Measurements from ENCODE around the gene GASK1A.

GASK1A gene

DNA sequence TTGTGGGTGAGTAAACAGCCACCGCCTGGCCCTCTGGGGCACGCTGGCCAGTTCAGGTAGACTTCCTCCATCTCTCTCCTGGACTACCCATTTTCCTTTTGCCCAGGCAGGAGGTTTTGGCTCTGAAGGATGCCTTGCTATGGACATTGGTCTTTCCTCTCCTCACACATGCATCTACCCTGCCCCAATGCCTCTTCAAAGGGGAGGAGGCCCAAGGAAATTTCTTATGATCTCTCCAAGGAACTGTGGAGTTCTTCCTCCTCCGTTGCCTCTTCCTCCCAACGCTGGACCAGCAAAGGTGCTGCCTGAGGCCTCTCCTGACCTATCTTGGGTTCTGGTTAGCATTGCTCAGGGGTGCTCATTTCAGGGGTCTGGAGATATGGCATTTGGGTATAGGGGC lies 93.2 kb downstream of the GASK1A start:
- DNase-seq, result no peak

GRCh38 chr3:43073116-43073835 lies 94.2 kb downstream of the GASK1A start:
- DNase-seq, result no peak

DNA sequence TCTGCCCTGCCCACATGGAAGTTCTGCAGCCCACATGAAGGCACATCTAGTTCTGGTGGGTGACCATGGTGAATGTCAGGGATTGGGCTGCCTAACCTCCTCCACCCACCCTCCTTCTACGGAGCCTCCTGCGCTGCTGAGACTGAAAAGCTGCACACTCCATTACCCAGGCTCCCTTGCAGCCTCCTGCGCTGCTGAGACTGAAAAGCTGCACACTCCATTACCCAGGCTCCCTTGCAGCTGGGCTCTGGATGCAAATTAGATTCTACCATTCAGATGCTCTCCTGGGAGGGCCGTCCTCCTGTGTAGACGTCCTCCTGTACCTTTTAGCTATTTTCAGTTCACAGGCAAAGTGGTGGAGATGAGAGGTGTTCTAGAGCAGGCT lies 94.7 kb downstream of the GASK1A start:
- DNase-seq, result no peak

GRCh38 chr3:43074482-43074881 lies 95.4 kb downstream of the GASK1A start:
- DNase-seq, result no peak

- no peak for DNase-seq
Measured at GRCh38 chr3:43074901-43075689, 96.0 kb downstream of the GASK1A start.

DNA sequence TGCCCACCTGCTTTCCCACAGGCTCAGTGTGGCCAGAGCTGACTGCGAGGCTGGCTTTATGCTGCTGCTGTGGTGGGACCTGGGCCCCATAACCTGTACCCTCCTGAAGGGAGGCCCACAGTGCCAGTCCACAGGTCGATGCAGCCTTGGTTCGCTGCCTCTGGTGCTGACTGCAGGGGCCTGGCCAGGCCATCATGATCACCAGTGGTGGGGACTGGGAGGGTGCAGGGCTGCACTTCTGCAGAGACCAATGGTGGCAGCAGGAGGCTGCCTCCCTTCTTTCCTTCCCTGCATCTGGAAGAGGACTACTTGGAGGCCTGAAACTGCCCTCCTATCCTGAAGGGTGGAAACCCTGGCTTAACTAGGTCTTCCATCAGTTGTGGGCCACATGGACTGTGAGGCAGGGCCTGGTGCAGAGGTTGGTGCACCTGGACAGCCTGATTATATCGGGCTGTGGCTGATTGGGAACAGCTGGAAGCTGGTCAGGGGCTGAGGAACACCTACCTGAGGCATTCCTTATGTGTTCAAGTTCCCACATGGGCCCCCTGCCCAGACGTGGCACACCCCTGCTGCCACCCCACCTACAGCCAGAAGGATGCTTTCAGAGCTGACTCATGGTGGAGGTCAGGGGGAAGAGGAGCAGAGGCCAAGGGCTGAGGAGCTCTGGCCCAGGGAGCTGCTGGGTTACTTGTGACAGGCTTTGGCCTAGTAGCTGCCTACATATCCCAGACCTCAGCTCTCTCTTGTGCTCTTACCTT lies 97.0 kb downstream of the GASK1A start:
- no peak for DNase-seq

DNA sequence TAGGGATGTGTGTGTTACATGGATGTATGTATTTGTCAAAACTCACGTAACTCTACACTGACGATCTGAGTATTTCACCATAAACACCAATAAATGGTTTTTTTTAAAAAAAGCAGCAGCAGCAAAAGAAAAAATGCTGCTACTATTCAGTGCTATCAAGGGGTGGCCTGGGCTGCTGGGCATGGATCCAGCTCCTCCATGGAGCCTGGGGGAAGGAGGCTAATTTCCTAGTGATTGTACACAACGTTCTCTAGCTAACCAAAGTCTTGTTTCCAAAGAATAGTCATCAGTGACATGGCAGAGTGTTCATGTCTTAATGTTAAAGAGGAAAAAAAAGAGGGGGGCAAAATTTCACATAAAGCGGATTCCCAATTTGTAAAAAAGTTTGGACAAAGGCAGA lies 97.7 kb downstream of the GASK1A start:
- DNase-seq, result no peak

- no peak for DNase-seq
Measured at GRCh38 chr3:43077261-43077660, 98.2 kb downstream of the GASK1A start.

- DNase-seq, result no peak
Measured at GRCh38 chr3:43077707-43078106, 98.6 kb downstream of the GASK1A start.

- DNase-seq, result no peak
Measured at GRCh38 chr3:43079536-43080332, 100.6 kb downstream of the GASK1A start.

- DNase-seq, result no peak
Measured at GRCh38 chr3:43080726-43081568, 101.8 kb downstream of the GASK1A start.

GRCh38 chr3:43081796-43082195 lies 102.7 kb downstream of the GASK1A start:
- no peak for DNase-seq

DNA sequence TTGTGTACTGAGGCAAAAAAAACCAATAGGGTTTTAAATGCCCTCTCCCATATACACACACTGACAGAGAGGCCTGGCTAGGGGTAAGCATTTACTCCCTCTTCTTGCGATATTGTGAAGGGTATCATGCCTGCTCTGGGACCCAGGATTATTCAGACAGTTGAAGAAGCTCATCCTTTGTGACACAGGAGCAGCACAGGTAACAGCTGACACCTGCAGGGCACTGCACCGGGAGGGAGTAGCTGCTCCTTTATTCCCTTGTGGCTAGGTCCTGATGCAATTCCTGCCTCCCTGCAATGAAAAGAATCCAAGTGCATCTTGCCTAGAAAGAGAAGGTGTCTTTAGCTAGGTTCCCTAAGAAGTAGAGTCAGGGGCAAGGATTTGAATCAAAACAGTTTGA lies 103.3 kb downstream of the GASK1A start:
- DNase-seq, result no peak

DNA sequence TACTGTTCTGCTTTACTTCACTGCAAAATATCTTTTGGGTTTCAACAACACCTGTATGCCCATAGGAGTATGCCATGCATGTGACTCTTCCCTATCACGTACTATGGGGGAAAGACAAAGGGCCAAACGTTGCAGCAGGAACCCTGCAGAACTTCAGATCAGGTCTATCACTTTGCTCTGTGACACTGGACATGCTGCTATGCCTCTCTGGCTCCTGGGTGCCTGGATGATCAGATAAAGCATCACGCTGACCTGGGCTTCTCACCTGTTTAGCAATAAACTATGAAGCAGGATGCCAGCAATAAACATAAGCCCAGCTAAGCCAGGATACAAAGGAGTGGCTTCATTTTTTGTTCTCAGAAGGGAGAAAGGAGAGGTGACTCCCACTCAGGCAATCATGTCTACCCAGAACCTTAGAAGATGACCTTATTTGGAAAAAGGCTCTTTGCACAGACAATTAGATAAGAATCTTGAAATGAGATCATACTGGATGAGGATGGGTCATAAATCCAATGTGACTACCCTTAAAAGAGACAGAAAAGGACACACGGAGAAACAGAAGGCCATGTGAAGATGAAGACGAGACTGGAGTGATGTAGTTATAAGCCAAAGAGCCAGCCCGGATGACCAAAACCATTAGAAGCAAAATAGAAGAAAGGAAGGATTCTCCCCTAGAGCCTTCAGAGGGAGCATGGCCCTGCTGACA lies 107.5 kb downstream of the GASK1A start:
- no peak for DNase-seq

GRCh38 chr3:43087249-43087776 lies 108.2 kb downstream of the GASK1A start:
- no peak for DNase-seq

DNA sequence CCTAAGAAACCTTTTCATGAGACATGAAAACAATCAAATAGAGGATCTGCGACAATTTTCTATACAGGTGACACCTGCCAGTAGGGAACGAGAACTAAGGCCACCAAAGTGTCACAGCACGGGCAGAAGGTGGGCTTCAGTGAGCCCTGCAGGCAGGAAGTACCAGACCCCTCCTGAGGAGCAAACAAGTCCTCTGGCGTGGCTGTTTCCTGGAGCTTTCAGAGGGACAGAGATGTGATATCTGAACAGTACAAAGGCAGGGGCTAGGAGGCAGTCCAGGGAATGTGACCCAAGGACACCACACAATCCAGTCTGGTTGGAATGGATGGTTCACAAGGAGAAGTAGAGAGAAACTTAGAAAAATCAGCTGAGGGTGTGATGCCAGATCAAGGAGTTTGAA lies 110.0 kb downstream of the GASK1A start:
- DNase-seq, result no peak

DNA sequence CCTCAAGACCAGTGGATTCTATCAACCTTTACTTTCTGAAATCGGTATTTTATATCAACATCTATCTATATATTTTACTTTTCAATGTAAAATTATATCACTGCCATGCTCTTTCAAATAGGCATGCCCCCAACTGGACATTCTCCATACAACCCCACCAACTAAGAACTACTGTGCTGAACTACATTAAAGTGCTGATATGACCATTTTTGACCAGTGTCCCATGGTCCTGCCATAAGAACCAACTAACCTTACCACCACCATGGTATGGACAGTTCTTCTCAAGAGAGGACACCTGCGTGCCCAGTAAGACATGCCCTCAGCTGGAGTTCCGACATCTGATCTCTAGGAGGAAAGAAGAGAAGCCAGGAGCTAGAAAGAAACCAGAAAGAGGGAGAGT lies 111.1 kb downstream of the GASK1A start:
- no peak for DNase-seq

DNA sequence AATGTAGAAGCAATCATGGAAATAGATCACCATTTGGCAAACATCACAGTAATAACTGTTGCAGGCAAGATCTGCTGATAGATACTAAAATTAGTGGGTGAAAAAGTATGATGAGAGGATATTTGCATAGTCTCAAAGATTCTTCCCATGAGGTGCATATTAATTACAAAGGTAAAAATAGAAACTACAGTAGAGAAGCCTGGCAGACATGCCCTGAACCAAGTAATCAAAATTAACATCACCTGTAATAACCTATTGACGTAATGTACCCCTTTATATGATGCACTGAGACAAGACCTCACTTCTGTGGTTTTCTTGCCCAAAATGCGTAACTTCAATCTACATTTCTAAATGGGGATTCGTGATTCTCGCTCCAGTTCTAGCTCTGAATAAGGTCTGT lies 112.4 kb downstream of the GASK1A start:
- DNase-seq, result no peak

DNA sequence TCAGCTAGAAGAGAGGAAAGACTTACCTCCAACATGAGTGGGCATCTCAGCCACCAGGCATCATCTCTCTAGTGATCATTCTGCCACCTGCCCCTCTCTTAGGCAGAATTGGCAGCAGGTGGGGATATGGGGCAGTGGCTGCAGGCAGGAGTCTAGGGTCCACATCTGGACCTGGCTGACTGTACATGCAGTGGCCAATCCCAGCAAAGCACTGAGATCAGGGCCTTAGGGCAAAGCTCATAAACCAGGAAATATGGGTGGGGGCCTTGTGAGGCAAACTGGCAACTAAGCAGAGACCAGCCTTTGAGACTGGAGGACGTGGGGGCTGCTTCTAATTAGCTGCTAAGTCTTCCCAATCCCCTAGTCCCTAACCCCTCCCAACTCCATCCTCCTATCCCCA lies 113.9 kb downstream of the GASK1A start:
- no peak for DNase-seq

DNA sequence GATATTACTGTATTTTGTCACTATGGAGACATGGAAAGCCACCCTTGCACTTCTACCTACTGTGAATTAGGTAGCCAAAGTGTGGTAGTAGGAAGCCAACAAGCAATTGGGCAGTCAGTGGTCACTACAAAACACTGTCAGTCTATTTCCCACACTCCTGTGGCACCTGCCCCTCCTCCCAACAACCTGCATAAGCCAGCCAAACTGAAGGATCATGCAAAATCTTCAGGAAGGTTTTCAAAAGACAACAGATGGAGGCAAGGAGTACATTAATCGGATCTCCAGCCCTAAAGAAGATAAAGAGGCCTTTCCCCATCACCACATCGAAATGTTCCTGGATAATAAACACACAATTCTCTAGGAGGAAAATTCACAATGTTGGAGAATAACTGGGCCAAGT lies 114.9 kb downstream of the GASK1A start:
- no peak for DNase-seq

DNA sequence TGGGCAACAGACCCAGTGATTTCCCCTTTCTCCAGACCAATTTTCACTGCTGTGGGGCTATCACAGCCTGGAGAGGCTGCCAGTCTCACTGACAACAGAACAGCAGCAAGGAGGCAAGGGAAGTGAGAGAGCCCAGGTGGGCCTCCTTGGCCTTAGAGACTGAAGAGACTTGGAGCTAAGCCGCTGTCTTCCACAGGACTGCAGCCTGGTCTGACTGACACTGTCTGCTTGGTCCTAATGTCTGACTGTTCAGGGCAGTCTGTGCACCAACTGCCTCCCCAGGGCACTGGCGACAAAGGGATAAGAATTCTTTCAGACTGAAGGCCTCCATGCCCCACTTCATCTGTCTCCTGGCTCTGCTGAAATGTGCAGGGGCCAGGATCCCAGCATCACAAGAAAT lies 115.3 kb downstream of the GASK1A start:
- DNase-seq, result no peak

Measured in activated CD4-positive, CD25-positive, alpha-beta regulatory T cell (primary cell).